HG03342 (cell line): ENCODE measurements around the gene HLCS.
"Not testable (repeated sequence)": the region's sequence is repeated elsewhere in the genome, so short reads cannot be mapped to it uniquely, and the experiment has no call there.

Experiments
- ATAC-seq: cut with Tn5 transposase; IDR thresholded peaks from one replicate; pipeline ENCODE4 v1.9.1; 2021; ENCODE audit warnings: mild to moderate bottlenecking, moderate library complexity; ENCODE audit not compliant: unreplicated experiment

HLCS gene

GRCh38 chr21:36816026-36816425 is 150.4 kb downstream of the HLCS start:
- not testable (repeated sequence) for ATAC-seq

- ATAC-seq = no peak
Observed at GRCh38 chr21:36815284-36815683, 151.2 kb downstream of the HLCS start.

GRCh38 chr21:36813052-36813451 is 153.4 kb downstream of the HLCS start:
- ATAC-seq = no peak

GRCh38 chr21:36811762-36812161 is 154.7 kb downstream of the HLCS start:
- no peak for ATAC-seq

GRCh38 chr21:36810443-36810842 is 156.0 kb downstream of the HLCS start:
- ATAC-seq = no peak

- no peak for ATAC-seq
Observed at GRCh38 chr21:36807422-36807928, 159.0 kb downstream of the HLCS start.

GRCh38 chr21:36806103-36806502 is 160.4 kb downstream of the HLCS start:
- ATAC-seq = no peak

- no peak for ATAC-seq
Observed at GRCh38 chr21:36804874-36805611, 161.4 kb downstream of the HLCS start.

- no peak for ATAC-seq
Observed at GRCh38 chr21:36803816-36804439, 162.5 kb downstream of the HLCS start.

GRCh38 chr21:36803051-36803645 is 163.3 kb downstream of the HLCS start:
- no peak for ATAC-seq

- ATAC-seq = no peak
Observed at GRCh38 chr21:36800734-36801133, 165.7 kb downstream of the HLCS start.

GRCh38 chr21:36799869-36800268 is 166.6 kb downstream of the HLCS start:
- no peak for ATAC-seq

- no peak for ATAC-seq
Observed at GRCh38 chr21:36798491-36798890, 168.0 kb downstream of the HLCS start.

- no peak for ATAC-seq
Observed at GRCh38 chr21:36796070-36796469, 170.4 kb downstream of the HLCS start.

- no peak for ATAC-seq
Observed at GRCh38 chr21:36792505-36792967, 173.9 kb downstream of the HLCS start.

- no peak for ATAC-seq
Observed at GRCh38 chr21:36791695-36792470, 174.6 kb downstream of the HLCS start.

- ATAC-seq = no peak
Observed at GRCh38 chr21:36791180-36791579, 175.3 kb downstream of the HLCS start.

- no peak for ATAC-seq
Observed at GRCh38 chr21:36790616-36791015, 175.9 kb downstream of the HLCS start.

GRCh38 chr21:36788120-36788638 is 178.3 kb downstream of the HLCS start:
- no peak for ATAC-seq

- no peak for ATAC-seq
Observed at GRCh38 chr21:36786186-36786585, 180.3 kb downstream of the HLCS start.

GRCh38 chr21:36785615-36786014 is 180.9 kb downstream of the HLCS start:
- no peak for ATAC-seq
